GM23338 (cell line): ENCODE results near the gene C22orf15. TPM values are rescaled to one million over a fixed set of nuclear protein-coding genes. Genes with fewer than 3 reads are reported as not detected.

Source experiments
- ATAC-seq: fragments of 200-7000 bp; cut with Tn5 transposase; 3 replicates; pipeline ENCODE4 v1.9.1; 2020
- DNase-seq: peaks from one replicate; pipeline ENCODE4 v3.0.0-alpha.2; 2015; ENCODE audit warnings: low spot score
- H2AFZ ChIP-seq: fragments of 200-600 bp; sonication (generic); 2 replicates; pipeline ENCODE4 v1.8.0; 2016; ENCODE audit warnings: antibody characterized with exemption, mild to moderate bottlenecking, moderate library complexity
- H3F3A ChIP-seq: fragments of 200-600 bp; sonication (generic); replicated peaks from 2 replicates; pipeline ENCODE4 v1.8.0; 2017; ENCODE audit warnings: antibody characterized with exemption, mixed run types, low read depth
- H3K27ac ChIP-seq: fragments of 200-600 bp; sonication (generic); 2 replicates; pipeline ENCODE4 v1.6.1; 2016; ENCODE audit warnings: low read depth
- H3K27me3 ChIP-seq: fragments of 200-600 bp; sonication (generic); 2 replicates; pipeline ENCODE4 v1.8.0; 2016; ENCODE audit warnings: mild to moderate bottlenecking, mixed run types, moderate library complexity; ENCODE audit not compliant: insufficient read depth
- H3K36me3 ChIP-seq: fragments of 200-600 bp; sonication (generic); 2 replicates; pipeline ENCODE4 v1.8.0; 2016; ENCODE audit warnings: mild to moderate bottlenecking; ENCODE audit not compliant: insufficient read depth
- H3K4me1 ChIP-seq: fragments of 200-600 bp; sonication (generic); 2 replicates; pipeline ENCODE4 v1.8.0; 2016; ENCODE audit warnings: mild to moderate bottlenecking, moderate library complexity; ENCODE audit not compliant: insufficient read depth
- H3K4me2 ChIP-seq: fragments of 200-600 bp; sonication (generic); 2 replicates; pipeline ENCODE4 v1.7.1; 2017; ENCODE audit warnings: mixed run types
- H3K4me3 ChIP-seq: fragments of 200-600 bp; sonication (generic); 2 replicates; pipeline ENCODE4 v1.6.1; 2016; ENCODE audit warnings: mixed run types
- H3K79me2 ChIP-seq: fragments of 200-600 bp; sonication (generic); replicated peaks from 2 replicates; pipeline ENCODE4 v1.8.0; 2017; ENCODE audit warnings: mild to moderate bottlenecking; ENCODE audit not compliant: insufficient read depth
- H3K9me2 ChIP-seq: fragments of 200-600 bp; sonication (generic); 2 replicates; pipeline ENCODE4 v1.8.0; 2017; ENCODE audit not compliant: insufficient read depth
- H4K20me1 ChIP-seq: fragments of 200-600 bp; sonication (generic); replicated peaks from 2 replicates; pipeline ENCODE4 v1.8.0; 2017; ENCODE audit warnings: mild to moderate bottlenecking; ENCODE audit not compliant: insufficient read depth
- H3K27ac Mint-ChIP-seq: 2 replicates; pipeline ENCODE4 v1.8.0; 2020; ENCODE audit warnings: inconsistent platforms, mild to moderate bottlenecking, moderate library complexity, mixed read lengths
- H3K27me3 Mint-ChIP-seq: 3 replicates; pipeline ENCODE4 v1.8.0; 2022; ENCODE audit warnings: low read depth, mild to moderate bottlenecking, moderate library complexity, mixed read lengths, inconsistent platforms; ENCODE audit not compliant: insufficient read depth, poor library complexity
- H3K36me3 Mint-ChIP-seq: 3 replicates; pipeline ENCODE4 v1.8.0; 2021; ENCODE audit warnings: low read depth, mild to moderate bottlenecking, inconsistent platforms, moderate library complexity, mixed read lengths
- H3K4me1 Mint-ChIP-seq: 3 replicates; pipeline ENCODE4 v1.8.0; 2020; ENCODE audit warnings: mild to moderate bottlenecking, inconsistent platforms, mixed read lengths
- H3K4me3 Mint-ChIP-seq: 3 replicates; pipeline ENCODE4 v1.8.0; 2021; ENCODE audit warnings: moderate library complexity, mild to moderate bottlenecking, inconsistent platforms, mixed read lengths
- H3K9me3 Mint-ChIP-seq: 3 replicates; pipeline ENCODE4 v1.8.0; 2020; ENCODE audit warnings: moderate library complexity, mild to moderate bottlenecking, inconsistent platforms, mixed read lengths
- CREB1 ChIP-seq: fragments of 250-450 bp; sonication (Bioruptor Pico); IDR thresholded peaks from 2 replicates; pipeline ENCODE4 v1.5.0; 2020; ENCODE audit warnings: low read depth, mild to moderate bottlenecking, moderate library complexity
- ETS1 ChIP-seq: IDR thresholded peaks from 2 replicates; pipeline ENCODE4 v1.6.1; 2016; ENCODE audit warnings: antibody characterized with exemption
- EZH2 ChIP-seq: fragments of 200-600 bp; sonication (generic); IDR thresholded peaks from one replicate; pipeline ENCODE4 v1.8.0; 2017; ENCODE audit warnings: antibody characterized with exemption, mild to moderate bottlenecking, low read depth; ENCODE audit not compliant: unreplicated experiment
- EZH2phosphoT487 ChIP-seq: fragments of 200-600 bp; sonication (generic); IDR thresholded peaks from one replicate; pipeline ENCODE4 v1.8.1; 2018; ENCODE audit warnings: antibody characterized with exemption; ENCODE audit not compliant: unreplicated experiment
- JUNB ChIP-seq: IDR thresholded peaks from one replicate; pipeline ENCODE4 v1.6.1; 2016; ENCODE audit warnings: antibody characterized with exemption; ENCODE audit not compliant: unreplicated experiment
- NANOG ChIP-seq: IDR thresholded peaks from 2 replicates; pipeline ENCODE4 v1.6.1; 2016; ENCODE audit warnings: antibody characterized with exemption, borderline replicate concordance
- POLR2AphosphoS5 ChIP-seq: IDR thresholded peaks from 2 replicates; pipeline ENCODE4 v1.6.1; 2016; ENCODE audit warnings: antibody characterized with exemption, low read depth
- REST ChIP-seq: IDR thresholded peaks from one replicate; pipeline ENCODE4 v1.6.1; 2018; ENCODE audit warnings: antibody characterized with exemption; ENCODE audit not compliant: unreplicated experiment
- STAT1 ChIP-seq: IDR thresholded peaks from one replicate; pipeline ENCODE4 v1.6.1; 2016; ENCODE audit warnings: antibody characterized with exemption; ENCODE audit not compliant: unreplicated experiment
- ZNF114 ChIP-seq: fragments of 250-450 bp; sonication (Bioruptor Pico); IDR thresholded peaks from 2 replicates; pipeline ENCODE4 v1.5.0; 2020; ENCODE audit warnings: mild to moderate bottlenecking, moderate library complexity
- ZNF331 ChIP-seq: fragments of 250-450 bp; sonication (Bioruptor Pico); IDR thresholded peaks from 2 replicates; pipeline ENCODE4 v1.5.0; 2020; ENCODE audit warnings: low read depth, mild to moderate bottlenecking, moderate library complexity
- polyA plus RNA-seq: library from polyadenylated mRNA; unstranded; fragments of >200 nt; fragmentation: Nextera tagmentation; extraction: Ambion mirVana; gene quantifications from 2 replicates; pipeline ENCODE4 v1.2.1, GENCODE V29; 2016
- total RNA-seq: library from RNA; depleted of rRNA; stranded (reverse); fragments of >200 nt; shearing (Covaris generic); gene quantifications from 2 replicates; pipeline ENCODE4 v1.2.3, GENCODE V29; 2014

Gene C22orf15
- total and polyA plus RNA-seq, 2 experiments from 2014 or later: 3.6 to 9.3 TPM

GRCh38 chr22:23783265-23784150 is 20.7 kb downstream of the C22orf15 start (continued):
- no peak for TF ChIP-seq CREB1 (CRISPR knock-in tag)
- TF ChIP-seq JUNB: no peak
- no peak for TF ChIP-seq NANOG
- TF ChIP-seq POLR2AphosphoS5: no peak
- TF ChIP-seq ZNF114: no peak
- no peak for TF ChIP-seq EZH2
- TF ChIP-seq REST: no peak
- no peak for TF ChIP-seq EZH2phosphoT487
- no peak for TF ChIP-seq ZNF331 (CRISPR knock-in tag)

GRCh38 chr22:23784215-23784732 is 21.5 kb downstream of the C22orf15 start:
- no peaks in the 10 kb centered on the region for H3K9me2 ChIP-seq
- H3K9me3 Mint-ChIP-seq: no peaks in the 10 kb centered on the region

More at GRCh38 chr22:23784215-23784732, 21.5 kb downstream of the C22orf15 start:
- Mint-ChIP-seq H3K36me3 (peaks cover 6% of the 10 kb centered on the region), H3K27me3 (peaks cover 11% of the 10 kb centered on the region), H3K4me1 (peaks cover 18% of the 10 kb centered on the region), H3K4me3 (no peak overlapping the region), H3K27ac (no peak overlapping the region)
- Histone ChIP-seq H2AFZ (no peak overlapping the region), H3K79me2 (peaks cover 19% of the 10 kb centered on the region), H3K36me3 (no peaks in the 10 kb centered on the region), H3K4me3 (no peak overlapping the region), H4K20me1 (peaks cover 13% of the 10 kb centered on the region), H3F3A (0 out of 2 replicates have a peak, but pooled peaks cover 6% of the 10 kb centered on the region), H3K4me1 (peaks cover 23% of the 10 kb centered on the region), H3K4me2 (no peak overlapping the region), H3K27me3 (no peaks in the 10 kb centered on the region), H3K27ac (no peak overlapping the region)
- DNase-seq (no peak), ATAC-seq (no peak)
- TF ChIP-seq CREB1 (CRISPR knock-in tag) (no peak), JUNB (no peak), ETS1 (no peak), NANOG (no peak), EZH2 (no peak), ZNF114 (no peak), STAT1 (no peak), ZNF331 (CRISPR knock-in tag) (no peak), POLR2AphosphoS5 (no peak), REST (no peak)
